Measurements from ENCODE around the gene SLC26A4.

Gene SLC26A4

DNA sequence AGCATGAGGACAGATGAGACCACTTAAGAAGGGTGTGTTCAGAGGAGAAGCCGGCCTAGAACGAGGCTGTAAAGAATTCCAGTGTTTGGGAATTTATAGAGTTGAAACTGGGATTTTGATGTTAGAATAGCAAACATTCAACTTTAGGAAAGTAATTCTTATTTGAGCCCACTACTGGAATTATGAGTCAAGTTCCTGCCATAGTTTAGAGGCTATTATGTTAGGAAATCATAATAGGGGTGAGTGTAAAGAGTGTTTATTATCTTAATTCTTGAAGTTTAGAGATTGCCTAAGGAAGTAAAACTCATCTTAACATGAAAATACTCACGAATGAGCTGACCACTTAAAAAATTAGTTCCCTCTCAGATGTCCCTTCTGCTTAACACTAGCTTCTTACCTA lies 85.4 kb downstream of the SLC26A4 start:
- DNase-seq (ENCODE audit: low read depth, low spot score) = no peak

GRCh38 chr7:107751113-107751512 lies 90.5 kb downstream of the SLC26A4 start:
- DNase-seq (ENCODE audit: low read depth, low spot score) = no peak

DNA sequence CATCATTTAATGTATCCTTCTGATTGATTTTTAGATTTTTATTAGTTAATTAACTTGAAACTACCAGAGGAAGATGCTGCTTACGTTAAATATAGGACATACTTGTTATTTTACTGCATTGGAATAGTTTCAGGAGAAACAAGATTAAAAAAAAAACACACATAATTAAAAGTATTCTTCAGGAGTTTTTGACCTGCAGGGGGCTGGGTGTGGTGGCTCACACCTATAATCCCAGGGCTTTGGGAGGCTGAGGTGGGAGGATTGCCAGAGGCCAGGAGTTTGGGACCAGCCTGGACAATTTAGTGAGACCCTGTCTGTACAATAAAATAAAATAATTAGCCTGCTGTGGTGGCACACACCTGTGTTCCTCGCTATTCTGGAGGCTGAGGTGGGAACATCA lies 94.0 kb downstream of the SLC26A4 start:
- no peak for DNase-seq (ENCODE audit: low read depth, low spot score)

GRCh38 chr7:107758667-107759066 lies 98.0 kb downstream of the SLC26A4 start:
- DNase-seq (ENCODE audit: low read depth, low spot score) = no peak

DNA sequence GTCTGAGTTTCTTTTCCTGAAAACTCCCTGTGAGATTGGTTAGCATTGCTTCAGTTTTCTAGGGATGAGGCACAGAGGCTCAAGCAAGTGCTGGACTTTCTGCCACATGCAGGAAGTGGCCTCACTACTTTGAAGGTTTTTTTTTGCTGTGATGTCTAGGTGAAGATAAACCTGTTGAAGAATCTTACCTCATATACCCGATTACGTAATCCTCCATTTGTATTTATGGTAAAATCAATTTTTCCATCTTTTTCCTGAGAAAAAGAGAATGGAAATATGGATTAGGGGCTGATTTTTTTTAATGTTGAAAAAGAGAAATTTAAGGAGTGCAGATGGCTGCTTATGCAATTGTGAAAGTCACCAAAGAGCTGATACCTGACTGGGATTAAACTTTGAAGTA lies 106.8 kb downstream of the SLC26A4 start:
- no peak for DNase-seq (ENCODE audit: low read depth, low spot score)
